ENCODE data around the gene SLC17A5. TPM values are rescaled to one million over a fixed set of nuclear protein-coding genes. Genes with fewer than 3 reads are reported as not detected.

SLC17A5 gene
- total RNA-seq, 2 experiments from 2014 or later = 5.3 to 6.2 TPM

DNA sequence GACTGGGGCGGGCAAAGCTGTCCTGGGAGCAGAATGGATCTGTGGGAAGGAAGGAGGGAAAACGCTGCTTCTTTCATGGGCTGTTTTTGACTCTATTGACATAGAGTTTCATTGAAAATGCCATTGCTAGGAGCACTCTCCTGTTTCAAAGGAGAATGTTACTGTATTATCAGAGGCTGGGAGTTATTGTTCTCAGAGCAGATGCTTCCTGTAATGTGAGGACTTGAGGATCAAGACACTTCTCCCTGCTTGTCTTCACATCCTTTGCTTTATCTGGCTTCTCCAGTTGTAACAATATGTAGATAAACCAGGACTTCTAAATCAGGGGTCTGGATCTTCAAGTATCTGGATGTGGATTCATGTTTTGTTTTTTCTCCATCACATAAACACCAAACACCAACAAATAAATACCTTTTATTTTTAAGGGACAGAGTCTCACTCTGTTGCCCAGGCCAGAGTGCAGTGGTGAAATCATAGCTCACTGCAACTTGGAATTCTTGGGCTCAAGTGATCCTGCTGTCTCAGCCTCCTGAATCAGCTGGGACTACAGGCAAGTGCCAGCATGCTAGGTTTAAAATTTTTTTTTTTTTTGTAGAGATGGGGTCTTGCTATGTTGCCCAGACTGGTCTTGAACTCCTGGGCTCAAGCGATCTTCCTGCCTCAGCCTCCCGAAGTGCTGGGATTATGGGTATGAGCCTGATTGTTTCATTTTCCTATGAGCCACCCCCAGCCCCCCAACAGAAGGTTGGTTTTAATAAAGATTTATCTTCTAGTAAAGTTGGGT is 46.1 kb upstream of the SLC17A5 start:
- Mint-ChIP-seq H3K4me1 (ENCODE audit: low read depth) (peaks cover 19% of the 10 kb centered on the region), H3K4me3 (peak overlapping the region; percentile 8), H3K27ac (no peak overlapping the region), H3K27me3 (peaks cover 12% of the 10 kb centered on the region), H3K9me3 (no peaks in the 10 kb centered on the region), H3K36me3 (ENCODE audit: low read depth) (no peaks in the 10 kb centered on the region)
- Histone ChIP-seq H3K9me3 (ENCODE audit: control insufficient read depth in 1 of 2, insufficient read depth in 1 of 2, low read length in 2 of 2) (no peaks in the 10 kb centered on the region), H3K4me3 (ENCODE audit: low read length) (no peak overlapping the region), H3K4me1 (ENCODE audit: insufficient read depth, low read length) (peaks cover 14% of the 10 kb centered on the region), H3K27ac (ENCODE audit: low read depth in 1 of 2, low read length in 2 of 2) (no peak overlapping the region), H3K27me3 (ENCODE audit: control insufficient read depth in 1 of 2, insufficient read depth in 2 of 2, low read length in 2 of 2) (no peaks in the 10 kb centered on the region), H3K36me3 (ENCODE audit: insufficient read depth, low read length) (no peaks in the 10 kb centered on the region)
- DNase-seq = no peak
- ATAC-seq (ENCODE audit: poor library complexity) = no peak
- ChIA-PET CTCF (interaction anchor here (1.8 kb wide), 1 partner anchor 33 kb away, joined by 4 read pairs; no protein-coding TSS in a partner anchor), POLR2A (no interaction called here)
- intact Hi-C loops (cut with DNase I, micrococcal nuclease) = no loop called here
- TF ChIP-seq, protein P1, sequence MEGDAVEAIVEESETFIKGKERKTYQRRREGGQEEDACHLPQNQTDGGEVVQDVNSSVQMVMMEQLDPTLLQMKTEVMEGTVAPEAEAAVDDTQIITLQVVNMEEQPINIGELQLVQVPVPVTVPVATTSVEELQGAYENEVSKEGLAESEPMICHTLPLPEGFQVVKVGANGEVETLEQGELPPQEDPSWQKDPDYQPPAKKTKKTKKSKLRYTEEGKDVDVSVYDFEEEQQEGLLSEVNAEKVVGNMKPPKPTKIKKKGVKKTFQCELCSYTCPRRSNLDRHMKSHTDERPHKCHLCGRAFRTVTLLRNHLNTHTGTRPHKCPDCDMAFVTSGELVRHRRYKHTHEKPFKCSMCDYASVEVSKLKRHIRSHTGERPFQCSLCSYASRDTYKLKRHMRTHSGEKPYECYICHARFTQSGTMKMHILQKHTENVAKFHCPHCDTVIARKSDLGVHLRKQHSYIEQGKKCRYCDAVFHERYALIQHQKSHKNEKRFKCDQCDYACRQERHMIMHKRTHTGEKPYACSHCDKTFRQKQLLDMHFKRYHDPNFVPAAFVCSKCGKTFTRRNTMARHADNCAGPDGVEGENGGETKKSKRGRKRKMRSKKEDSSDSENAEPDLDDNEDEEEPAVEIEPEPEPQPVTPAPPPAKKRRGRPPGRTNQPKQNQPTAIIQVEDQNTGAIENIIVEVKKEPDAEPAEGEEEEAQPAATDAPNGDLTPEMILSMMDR (IDR thresholded peaks at IDR 0.05) = no peak

DNA sequence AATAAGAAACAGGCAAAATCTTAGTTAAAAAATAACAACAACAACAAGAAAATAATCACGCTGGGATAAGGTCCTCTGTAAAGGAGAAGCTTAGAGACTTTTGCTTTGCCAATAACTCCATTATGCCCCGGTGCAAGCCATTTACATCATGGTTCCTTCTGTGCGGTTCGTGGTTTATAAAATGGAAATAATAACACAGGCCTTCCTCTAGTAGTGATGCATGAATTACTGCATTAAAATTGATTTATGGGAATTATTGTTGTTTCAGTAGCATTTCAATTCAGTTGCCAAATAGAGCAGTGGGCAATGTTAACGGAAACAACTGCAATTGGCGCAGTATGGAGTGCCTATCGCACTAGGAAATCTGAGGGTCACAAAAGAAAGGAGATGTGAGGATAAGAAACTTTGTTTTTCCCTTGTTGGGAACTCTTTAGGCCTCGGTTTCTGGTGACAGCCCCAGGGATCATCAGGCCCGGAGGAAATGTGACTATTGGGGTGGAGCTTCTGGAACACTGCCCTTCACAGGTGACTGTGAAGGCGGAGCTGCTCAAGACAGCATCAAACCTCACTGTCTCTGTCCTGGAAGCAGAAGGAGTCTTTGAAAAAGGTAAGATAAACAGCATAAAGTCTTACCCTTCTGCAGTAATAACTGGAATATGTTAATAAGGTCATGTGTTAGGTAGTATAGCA is 43.3 kb upstream of the SLC17A5 start:
- Histone ChIP-seq H3K9me3 (ENCODE audit: control insufficient read depth in 1 of 2, insufficient read depth in 1 of 2, low read length in 2 of 2) (no peaks in the 10 kb centered on the region), H3K4me3 (ENCODE audit: low read length) (peak overlapping the region; percentile 7), H3K36me3 (ENCODE audit: insufficient read depth, low read length) (no peaks in the 10 kb centered on the region), H3K27me3 (ENCODE audit: control insufficient read depth in 1 of 2, insufficient read depth in 2 of 2, low read length in 2 of 2) (peaks cover 0 to 3% of the 10 kb centered on the region in 2 experiments), H3K4me1 (ENCODE audit: insufficient read depth, low read length) (peaks cover 14% of the 10 kb centered on the region), H3K27ac (ENCODE audit: low read depth in 1 of 2, low read length in 2 of 2) (no peak overlapping the region)
- intact Hi-C loops (cut with DNase I, micrococcal nuclease) = loop anchor here in 1 of 2 experiments (1.0 kb wide), 1 partner anchor 28 kb away; no protein-coding TSS in a partner anchor
- no peak for ATAC-seq (ENCODE audit: poor library complexity)
- Mint-ChIP-seq H3K27me3 (peaks cover 26% of the 10 kb centered on the region), H3K4me1 (ENCODE audit: low read depth) (peaks cover 19% of the 10 kb centered on the region), H3K27ac (peak overlapping the region; percentile 82), H3K4me3 (peak overlapping the region; percentile 82), H3K9me3 (no peaks in the 10 kb centered on the region), H3K36me3 (ENCODE audit: low read depth) (no peaks in the 10 kb centered on the region)
- CTCF ChIA-PET = no interaction called here
- peak in 2 of 14 experiments; percentile 4 to 6 for DNase-seq
- TF ChIP-seq, protein P1 (IDR thresholded peaks at IDR 0.05) = no peak
- POLR2A ChIA-PET = no interaction called here

DNA sequence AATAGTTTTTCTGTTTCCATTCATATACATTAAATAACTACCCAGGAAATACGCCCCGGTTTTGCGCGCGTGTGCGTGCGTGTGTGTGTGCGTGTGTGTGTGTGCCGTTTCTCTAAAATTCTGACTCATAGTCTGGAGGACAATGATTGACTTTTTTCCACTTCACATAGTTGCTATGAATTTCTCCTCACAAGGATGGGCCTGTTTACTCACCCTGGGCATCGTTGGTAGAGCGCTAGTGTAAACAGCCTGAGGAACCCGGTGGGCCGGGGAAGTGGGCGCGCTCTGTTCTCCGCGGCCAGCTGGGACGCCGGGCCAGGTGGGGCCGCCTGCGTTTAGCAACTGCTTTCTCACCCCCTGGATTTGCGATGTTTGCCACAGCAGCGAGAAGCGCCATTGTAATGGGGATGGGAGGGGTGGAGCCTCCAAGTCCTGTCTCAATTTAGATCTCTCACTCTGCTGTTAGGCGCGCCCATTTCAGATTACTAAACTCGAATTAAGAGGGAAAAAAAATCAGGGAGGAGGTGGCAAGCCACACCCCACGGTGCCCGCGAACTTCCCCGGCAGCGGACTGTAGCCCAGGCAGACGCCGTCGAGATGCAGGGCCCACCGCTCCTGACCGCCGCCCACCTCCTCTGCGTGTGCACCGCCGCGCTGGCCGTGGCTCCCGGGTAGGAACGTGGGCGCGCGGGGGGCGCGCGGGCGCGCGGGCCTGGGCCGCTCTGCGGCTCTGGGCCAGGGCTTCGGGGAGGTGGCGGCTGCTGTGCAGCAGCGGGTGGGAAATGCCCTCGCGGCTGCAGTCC is 42.0 kb upstream of the SLC17A5 start, which contains the start of gene CD109:
Gene CD109, plus strand, starts transcription at position 585 of the 803 bp plus-strand sequence. Its CDS starts 13 bp downstream, at position 598.
- peaks cover 30% of the 10 kb centered on the region for H3K27me3 Mint-ChIP-seq
- no peaks in the 10 kb centered on the region for H3K36me3 Mint-ChIP-seq (ENCODE audit: low read depth)
- peak within 1 kb of the TSS; percentile 87 for H3K4me3 Mint-ChIP-seq
- ChIA-PET POLR2A (no interaction called here), CTCF (no interaction called here)
- Histone ChIP-seq H3K4me3 (ENCODE audit: low read length) (peak within 1 kb of the TSS; percentile 58), H3K4me1 (ENCODE audit: insufficient read depth, low read length) (peaks cover 14% of the 10 kb centered on the region), H3K27me3 (ENCODE audit: control insufficient read depth in 1 of 2, insufficient read depth in 2 of 2, low read length in 2 of 2) (peaks cover 0 to 3% of the 10 kb centered on the region in 2 experiments), H3K27ac (ENCODE audit: low read depth in 1 of 2, low read length in 2 of 2) (no peak within 1 kb of the TSS), H3K36me3 (ENCODE audit: insufficient read depth, low read length) (no peaks in the 10 kb centered on the region), H3K9me3 (ENCODE audit: control insufficient read depth in 1 of 2, insufficient read depth in 1 of 2, low read length in 2 of 2) (no peaks in the 10 kb centered on the region)
- ATAC-seq (ENCODE audit: poor library complexity) (peak; percentile 78), DNase-seq (peak in 13 of 14 experiments; percentile 9 to 74 (median 44))
- H3K4me1 Mint-ChIP-seq (ENCODE audit: low read depth) = peaks cover 19% of the 10 kb centered on the region
- peak within 1 kb of the TSS; percentile 82 for H3K27ac Mint-ChIP-seq
- TF ChIP-seq, protein P1 (IDR thresholded peaks at IDR 0.05) = no peak
- intact Hi-C loops (cut with DNase I, micrococcal nuclease) = loop anchor here in 1 of 2 experiments (1.0 kb wide), 1 partner anchor 29 kb away; no protein-coding TSS in a partner anchor
- H3K9me3 Mint-ChIP-seq = no peaks in the 10 kb centered on the region

Data from CD4-positive, alpha-beta T cell (primary cell).